DOHH2 (cell line): ENCODE measurements around the gene EAF1.

Source experiments
- H3F3A ChIP-seq: fragments of 200-600 bp; sonication (generic), shearing (Covaris generic); 2 replicates; pipeline ENCODE4 v1.6.0; 2016; ENCODE audit warnings: antibody characterized with exemption, mild to moderate bottlenecking; ENCODE audit not compliant: control insufficient read depth, insufficient read depth
- H3K27ac ChIP-seq: fragments of 200-600 bp; sonication (generic); 2 replicates; pipeline ENCODE4 v1.5.1; 2014; ENCODE audit warnings: low read depth, mild to moderate bottlenecking, low read length, moderate library complexity
- H3K27me3 ChIP-seq: fragments of 200-600 bp; sonication (generic); 2 replicates; pipeline ENCODE4 v1.6.1; 2014; ENCODE audit warnings: mild to moderate bottlenecking, low read length, mixed read lengths; ENCODE audit not compliant: control insufficient read depth
- H3K36me3 ChIP-seq: fragments of 200-600 bp; sonication (generic); 2 replicates; pipeline ENCODE4 v1.6.1; 2014; ENCODE audit warnings: mild to moderate bottlenecking, low read length, moderate library complexity, mixed read lengths; ENCODE audit not compliant: control insufficient read depth
- H3K4me1 ChIP-seq: fragments of 200-600 bp; sonication (generic); 2 replicates; pipeline ENCODE4 v1.6.1; 2014; ENCODE audit warnings: mild to moderate bottlenecking, low read length, mixed read lengths; ENCODE audit not compliant: control insufficient read depth
- H3K4me2 ChIP-seq: fragments of 200-600 bp; sonication (generic); 2 replicates; pipeline ENCODE4 v1.6.0; 2014; ENCODE audit warnings: mild to moderate bottlenecking, low read length, moderate library complexity
- H3K4me3 ChIP-seq: fragments of 200-600 bp; sonication (generic); 2 replicates; pipeline ENCODE4 v1.5.1; 2014; ENCODE audit warnings: mild to moderate bottlenecking, low read length, mixed read lengths
- H3K79me2 ChIP-seq: fragments of 200-600 bp; sonication (generic); 2 replicates; pipeline ENCODE4 v1.6.1; 2014; ENCODE audit warnings: mild to moderate bottlenecking, low read length, mixed read lengths; ENCODE audit not compliant: control insufficient read depth
- H3K9me2 ChIP-seq: fragments of 200-600 bp; sonication (generic); replicated peaks from 2 replicates; pipeline ENCODE4 v1.6.1; 2014; ENCODE audit warnings: mild to moderate bottlenecking, low read length, mixed read lengths; ENCODE audit not compliant: control insufficient read depth
- H3K9me3 ChIP-seq: fragments of 200-600 bp; sonication (generic); 2 replicates; pipeline ENCODE4 v1.6.1; 2014; ENCODE audit warnings: antibody characterized with exemption, low read length, mixed read lengths; ENCODE audit not compliant: control insufficient read depth, insufficient read depth
- H4K20me1 ChIP-seq: fragments of 200-600 bp; sonication (generic); 2 replicates; pipeline ENCODE4 v1.6.0; 2014; ENCODE audit warnings: low read depth, mild to moderate bottlenecking, antibody characterized with exemption, low read length, moderate library complexity; ENCODE audit not compliant: control insufficient read depth, insufficient read depth
- CTCF ChIP-seq: fragments of 200-600 bp; sonication (generic); IDR thresholded peaks from one replicate; pipeline ENCODE4 v1.5.1; 2014; ENCODE audit warnings: antibody characterized with exemption, mild to moderate bottlenecking, low read depth, low read length; ENCODE audit not compliant: poor library complexity, severe bottlenecking
- EZH2phosphoT487 ChIP-seq: fragments of 200-600 bp; sonication (generic); IDR thresholded peaks from 2 replicates; pipeline ENCODE4 v1.6.1; 2017; ENCODE audit warnings: borderline replicate concordance, mild to moderate bottlenecking, antibody characterized with exemption, low read length, moderate library complexity, mixed read lengths

Gene EAF1

DNA sequence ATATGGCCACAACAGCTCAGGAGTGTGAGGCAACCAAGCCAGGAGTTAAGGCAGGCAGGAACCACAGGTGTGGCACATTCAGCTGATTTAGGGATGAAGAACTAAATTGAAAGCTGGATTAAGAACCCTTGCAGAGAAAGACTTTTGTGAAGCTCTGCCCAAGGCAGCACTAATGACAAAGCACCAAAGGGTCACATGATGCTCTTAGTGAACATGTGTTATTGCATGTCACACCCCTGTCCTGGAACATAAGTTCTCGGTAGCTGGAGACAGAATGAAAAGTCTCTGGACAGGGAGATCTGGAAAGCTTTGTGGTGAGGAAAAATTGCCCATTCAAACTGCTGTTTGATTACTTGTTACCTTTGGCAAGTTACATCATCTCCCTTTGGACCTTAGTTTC, 3.2 kb downstream of the EAF1 start:
- Histone ChIP-seq H3K4me2 (no peak overlapping the region), H3F3A (no peaks in the 10 kb centered on the region), H4K20me1 (peaks cover 15% of the 10 kb centered on the region), H3K27me3 (no peaks in the 10 kb centered on the region), H3K79me2 (peaks cover 62% of the 10 kb centered on the region), H3K9me2 (no peaks in the 10 kb centered on the region), H3K27ac (no peak overlapping the region), H3K9me3 (no peaks in the 10 kb centered on the region), H3K4me3 (no peak overlapping the region), H3K36me3 (peaks cover 84% of the 10 kb centered on the region), H3K4me1 (peaks cover 26% of the 10 kb centered on the region)
- TF ChIP-seq CTCF = no peak
- TF ChIP-seq EZH2phosphoT487 = no peak

- Histone ChIP-seq H3F3A (no peaks in the 10 kb centered on the region), H3K4me1 (peaks cover 18% of the 10 kb centered on the region), H3K4me2 (no peak overlapping the region), H3K9me2 (no peaks in the 10 kb centered on the region), H3K27ac (no peak overlapping the region), H3K27me3 (no peaks in the 10 kb centered on the region), H3K36me3 (peaks cover 84% of the 10 kb centered on the region), H3K4me3 (no peak overlapping the region), H4K20me1 (peaks cover 15% of the 10 kb centered on the region), H3K79me2 (peaks cover 55% of the 10 kb centered on the region), H3K9me3 (no peaks in the 10 kb centered on the region)
- TF ChIP-seq CTCF (no peak), EZH2phosphoT487 (no peak)
Measured at GRCh38 chr3:15431256-15431837, 3.9 kb downstream of the EAF1 start.

DNA sequence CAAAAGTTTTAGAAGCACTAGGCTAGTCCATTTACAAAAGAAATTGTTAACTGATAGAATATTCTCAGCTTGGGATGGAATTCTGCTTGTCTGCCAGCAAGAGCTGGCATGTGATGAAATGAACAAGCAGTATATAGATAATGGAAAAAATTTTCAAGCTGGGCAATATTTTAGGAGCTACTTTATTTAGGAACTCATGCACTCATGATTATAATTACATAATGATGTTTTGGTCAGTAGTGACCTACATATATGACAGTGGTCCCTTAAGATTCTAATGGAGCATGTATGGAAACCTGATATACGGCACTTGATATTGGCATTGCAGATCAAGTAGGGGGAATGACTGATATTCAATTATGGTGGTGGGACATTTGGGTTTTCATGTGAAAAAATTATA, 6.1 kb downstream of the EAF1 start:
- no peak overlapping the region for H3K27ac ChIP-seq
- no peaks in the 10 kb centered on the region for H3F3A ChIP-seq
- TF ChIP-seq CTCF = no peak
- no peak overlapping the region for H3K4me3 ChIP-seq
- no peak overlapping the region for H3K4me2 ChIP-seq
- no peaks in the 10 kb centered on the region for H3K9me2 ChIP-seq
- H3K36me3 ChIP-seq = peaks cover 89% of the 10 kb centered on the region
- peaks cover 10% of the 10 kb centered on the region for H3K4me1 ChIP-seq
- peaks cover 7% of the 10 kb centered on the region for H4K20me1 ChIP-seq
- no peaks in the 10 kb centered on the region for H3K9me3 ChIP-seq
- H3K27me3 ChIP-seq = no peaks in the 10 kb centered on the region
- H3K79me2 ChIP-seq = peaks cover 33% of the 10 kb centered on the region

- peaks cover 89% of the 10 kb centered on the region for H3K36me3 ChIP-seq
- H4K20me1 ChIP-seq = no peaks in the 10 kb centered on the region
- no peaks in the 10 kb centered on the region for H3K9me3 ChIP-seq
- H3K79me2 ChIP-seq = peaks cover 21% of the 10 kb centered on the region
- no peak overlapping the region for H3K4me3 ChIP-seq
- no peak overlapping the region for H3K4me2 ChIP-seq
- no peak overlapping the region for H3K27ac ChIP-seq
- no peaks in the 10 kb centered on the region for H3K9me2 ChIP-seq
- no peaks in the 10 kb centered on the region for H3K27me3 ChIP-seq
- TF ChIP-seq CTCF (no peak), EZH2phosphoT487 (no peak)
- H3K4me1 ChIP-seq = no peaks in the 10 kb centered on the region
- no peaks in the 10 kb centered on the region for H3F3A ChIP-seq
Measured at GRCh38 chr3:15434756-15435155, 7.4 kb downstream of the EAF1 start.
